Central memory CD8-positive, alpha-beta T cell (primary cell): ENCODE results near the gene ABHD4.

Experiments used
- ATAC-seq: fragments of 150-1000 bp; cut with Tn5 transposase; replicated peaks from 2 replicates; pipeline ENCODE4 v1.10.0; 2022; ENCODE audit warnings: mild to moderate bottlenecking, moderate FRiP score, moderate number of reproducible peaks; ENCODE audit not compliant: poor library complexity, severe bottlenecking; ENCODE audit errors: extremely low read depth
- DNase-seq, 2 donors: peaks; one replicate each; pipeline ENCODE4 v3.0.0; 2021; ENCODE audit warnings: low spot score in 2 of 2
- H3K27ac Mint-ChIP-seq: one replicate; pipeline ENCODE4 v1.8.0; 2022; ENCODE audit warnings: low read depth, mild to moderate bottlenecking, moderate library complexity, mixed read lengths
- H3K27me3 Mint-ChIP-seq: one replicate; pipeline ENCODE4 v1.8.0; 2022; ENCODE audit warnings: mixed read lengths
- H3K36me3 Mint-ChIP-seq: one replicate; pipeline ENCODE4 v1.8.0; 2022; ENCODE audit warnings: mild to moderate bottlenecking, moderate library complexity, mixed read lengths; ENCODE audit not compliant: insufficient read depth
- H3K4me1 Mint-ChIP-seq: one replicate; pipeline ENCODE4 v1.8.0; 2022; ENCODE audit warnings: mixed read lengths
- H3K4me3 Mint-ChIP-seq: one replicate; pipeline ENCODE4 v1.8.0; 2022; ENCODE audit warnings: mild to moderate bottlenecking, moderate library complexity, mixed read lengths
- H3K9me3 Mint-ChIP-seq: one replicate; pipeline ENCODE4 v1.8.0; 2022; ENCODE audit warnings: mixed read lengths

The ABHD4 gene

DNA sequence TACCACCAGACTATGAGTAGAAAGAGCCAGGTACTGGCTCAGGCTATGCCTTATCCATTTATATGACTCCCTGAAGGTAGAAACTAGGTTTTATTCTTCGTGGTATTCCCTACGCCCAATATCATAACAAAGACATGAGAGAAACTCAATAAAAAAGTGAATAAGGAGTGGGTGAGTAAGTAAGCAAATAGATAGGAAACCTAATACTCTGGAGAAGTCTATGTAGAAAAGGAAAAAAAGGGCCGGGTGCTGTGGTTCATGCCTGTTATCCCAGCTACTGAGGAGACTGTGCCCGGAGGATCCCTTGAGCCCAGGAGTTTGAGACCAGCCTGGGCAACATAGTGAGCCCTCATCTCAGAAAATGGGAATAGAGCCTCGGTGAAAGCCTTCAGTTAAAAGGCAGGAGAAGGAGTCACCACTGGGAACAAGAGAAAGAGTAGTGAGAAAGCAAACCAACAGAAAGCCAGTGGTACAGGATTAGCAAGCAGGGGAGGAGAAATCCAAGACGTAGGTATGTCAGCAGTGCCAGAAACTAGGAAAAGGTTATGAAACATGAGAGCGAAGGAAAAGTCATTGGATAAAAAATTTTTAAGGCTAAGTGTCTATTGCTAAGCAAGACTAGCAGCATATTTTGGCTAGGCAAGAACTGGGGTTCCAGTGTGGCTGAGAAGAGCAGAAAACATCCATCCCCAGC lies 52.1 kb downstream of the ABHD4 start:
- Mint-ChIP-seq H3K4me3 (no peak overlapping the region), H3K27ac (no peak overlapping the region), H3K4me1 (no peaks in the 10 kb centered on the region), H3K36me3 (no peaks in the 10 kb centered on the region), H3K27me3 (no peaks in the 10 kb centered on the region), H3K9me3 (no peaks in the 10 kb centered on the region)
- ATAC-seq (no peak), DNase-seq (no peak)

DNA sequence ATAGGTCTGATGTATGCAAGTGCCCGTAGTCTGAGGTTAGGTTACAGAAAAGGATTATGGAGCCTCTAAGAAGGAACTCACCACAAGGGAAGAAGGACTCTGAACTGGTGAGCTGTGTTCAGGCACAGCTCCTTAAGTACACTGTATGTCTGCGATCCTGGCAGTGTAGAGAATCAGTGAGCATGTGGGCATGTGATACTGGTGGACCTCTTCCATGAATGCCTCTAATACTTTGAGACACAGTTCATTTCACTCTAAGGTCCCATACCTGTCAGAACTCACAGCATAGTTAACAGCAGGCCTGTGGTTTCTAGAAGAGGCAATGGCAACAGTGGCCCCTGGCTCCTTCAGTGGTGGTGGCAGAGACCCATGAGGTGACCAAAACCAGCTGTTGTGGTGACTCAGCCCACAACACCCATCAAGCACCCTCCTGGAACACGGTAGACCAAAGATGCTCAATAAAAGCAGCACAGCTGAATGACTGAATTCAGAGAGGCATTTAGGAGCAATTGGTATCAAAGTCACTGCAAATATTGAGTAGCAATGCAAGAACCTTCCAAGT lies 52.9 kb downstream of the ABHD4 start:
- no peak for DNase-seq
- no peaks in the 10 kb centered on the region for H3K9me3 Mint-ChIP-seq
- no peak overlapping the region for H3K27ac Mint-ChIP-seq
- no peak for ATAC-seq
- no peak overlapping the region for H3K4me3 Mint-ChIP-seq
- no peaks in the 10 kb centered on the region for H3K36me3 Mint-ChIP-seq
- no peaks in the 10 kb centered on the region for H3K27me3 Mint-ChIP-seq
- no peaks in the 10 kb centered on the region for H3K4me1 Mint-ChIP-seq

DNA sequence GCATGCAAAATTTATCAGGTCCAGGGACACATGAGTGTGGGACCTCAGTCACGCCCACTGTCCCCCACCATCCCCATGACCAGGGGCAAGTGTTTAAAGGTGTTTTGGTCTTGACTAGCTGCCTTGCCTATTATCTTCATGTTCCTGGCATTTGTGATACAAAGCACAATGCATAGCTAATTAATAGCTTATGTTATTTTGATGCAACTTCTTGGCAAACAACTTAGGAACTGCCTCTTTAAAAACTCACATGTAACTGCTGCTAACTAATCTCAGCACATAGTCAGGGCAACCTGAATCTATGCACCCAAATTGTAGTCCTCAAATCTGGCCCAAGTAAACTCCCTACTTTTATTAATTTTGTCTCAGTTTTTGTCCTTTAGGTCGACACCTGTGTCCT lies 53.5 kb downstream of the ABHD4 start:
- Mint-ChIP-seq H3K27me3 (no peaks in the 10 kb centered on the region), H3K27ac (no peak overlapping the region), H3K4me3 (no peak overlapping the region), H3K36me3 (no peaks in the 10 kb centered on the region), H3K9me3 (no peaks in the 10 kb centered on the region), H3K4me1 (no peaks in the 10 kb centered on the region)
- DNase-seq, result no peak
- ATAC-seq, result no peak

DNA sequence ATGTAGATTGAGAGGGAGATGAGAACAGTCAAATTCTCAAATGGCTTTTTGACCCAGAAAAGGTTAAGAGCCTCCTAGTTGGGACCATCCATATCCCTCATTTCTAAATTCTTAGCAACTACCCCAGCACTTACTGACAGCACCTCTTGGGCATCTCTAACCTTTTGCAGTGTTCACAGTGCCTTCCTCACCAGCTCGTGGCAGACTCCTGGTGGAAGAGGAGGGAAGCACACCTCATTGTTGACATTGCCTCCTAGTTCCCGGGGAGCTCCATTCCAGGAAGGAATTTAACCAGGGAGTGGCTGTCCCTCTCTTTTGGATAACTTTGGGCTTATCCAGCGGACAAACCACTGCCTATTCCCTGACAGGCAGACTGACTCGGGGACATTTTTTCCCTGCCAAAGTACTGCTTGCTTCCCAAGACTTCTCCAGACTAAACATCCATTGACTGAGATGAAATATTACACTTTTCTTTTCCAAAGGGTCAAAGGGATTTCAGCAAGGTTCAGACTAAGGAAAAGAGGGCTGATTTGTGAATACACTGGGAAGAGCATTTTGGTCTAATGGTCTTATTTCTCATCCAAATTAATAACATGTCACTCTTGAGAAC lies 55.0 kb downstream of the ABHD4 start:
- H3K27me3 Mint-ChIP-seq, result no peaks in the 10 kb centered on the region
- no peaks in the 10 kb centered on the region for H3K4me1 Mint-ChIP-seq
- H3K4me3 Mint-ChIP-seq, result no peak overlapping the region
- peak; percentile 18 to 25 for DNase-seq
- no peak overlapping the region for H3K27ac Mint-ChIP-seq
- no peaks in the 10 kb centered on the region for H3K9me3 Mint-ChIP-seq
- H3K36me3 Mint-ChIP-seq, result no peaks in the 10 kb centered on the region
- ATAC-seq, result peak; percentile 46

DNA sequence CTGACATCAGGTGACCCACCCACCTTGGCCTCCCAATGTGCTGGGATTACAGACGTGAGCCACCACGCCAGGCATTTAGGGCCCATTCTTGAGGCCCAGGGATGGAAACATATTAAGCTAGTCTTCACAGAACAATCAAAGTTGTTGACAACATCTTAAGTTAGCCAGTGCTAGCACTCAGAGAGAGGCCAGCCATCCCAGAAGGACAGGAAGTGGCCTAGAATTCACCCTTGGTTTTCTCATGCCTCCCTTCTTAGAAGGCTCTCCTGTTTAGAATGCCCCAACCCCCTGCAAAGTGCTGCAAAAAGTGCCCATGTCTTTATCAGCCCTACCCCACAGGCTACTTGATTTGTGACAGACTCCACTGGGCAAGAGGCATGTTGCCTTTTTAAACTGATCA lies 58.1 kb downstream of the ABHD4 start:
- no peak overlapping the region for H3K27ac Mint-ChIP-seq
- no peak overlapping the region for H3K4me3 Mint-ChIP-seq
- no peaks in the 10 kb centered on the region for H3K4me1 Mint-ChIP-seq
- no peaks in the 10 kb centered on the region for H3K9me3 Mint-ChIP-seq
- H3K27me3 Mint-ChIP-seq, result no peaks in the 10 kb centered on the region
- DNase-seq (no peak), ATAC-seq (no peak)
- no peaks in the 10 kb centered on the region for H3K36me3 Mint-ChIP-seq

DNA sequence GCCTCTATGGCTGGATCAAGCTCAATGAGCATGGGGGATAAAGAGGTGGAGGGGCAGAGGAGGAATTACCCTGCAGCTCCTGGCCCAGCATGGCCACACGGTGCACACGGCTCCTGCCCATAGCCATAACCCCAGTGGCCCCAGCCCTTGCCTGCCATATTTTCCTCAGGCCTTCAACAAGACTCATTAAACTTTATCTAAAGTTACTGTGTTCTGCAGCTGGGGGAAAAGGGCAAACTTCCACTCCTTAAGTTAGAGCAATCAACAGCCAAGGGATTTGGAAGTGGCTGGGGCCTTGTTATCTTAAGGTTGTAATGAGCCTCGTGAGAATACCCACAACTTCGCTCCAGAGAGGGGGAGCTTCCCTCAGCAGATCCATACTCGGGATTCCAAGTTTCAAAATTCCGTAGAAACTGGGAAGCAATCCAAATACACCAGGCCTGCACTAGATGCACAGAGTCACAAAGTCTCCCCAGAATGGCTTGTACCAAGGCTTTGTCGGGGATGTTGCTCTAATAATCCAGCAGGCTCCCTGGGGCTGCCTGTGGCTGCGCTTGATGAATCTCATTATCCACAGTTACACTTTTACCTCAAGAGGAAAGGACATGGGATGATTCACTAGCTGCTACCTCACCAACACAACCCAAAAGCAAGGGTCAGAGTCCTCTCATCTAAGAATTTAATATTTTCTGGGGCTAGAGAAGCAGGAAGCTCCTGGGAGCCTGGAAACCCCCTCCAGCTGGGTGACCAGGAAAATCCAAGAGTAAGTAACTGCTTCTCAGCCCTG lies 59.0 kb downstream of the ABHD4 start:
- Mint-ChIP-seq H3K36me3 (no peaks in the 10 kb centered on the region), H3K27me3 (no peaks in the 10 kb centered on the region)
- DNase-seq, result no peak

DNA sequence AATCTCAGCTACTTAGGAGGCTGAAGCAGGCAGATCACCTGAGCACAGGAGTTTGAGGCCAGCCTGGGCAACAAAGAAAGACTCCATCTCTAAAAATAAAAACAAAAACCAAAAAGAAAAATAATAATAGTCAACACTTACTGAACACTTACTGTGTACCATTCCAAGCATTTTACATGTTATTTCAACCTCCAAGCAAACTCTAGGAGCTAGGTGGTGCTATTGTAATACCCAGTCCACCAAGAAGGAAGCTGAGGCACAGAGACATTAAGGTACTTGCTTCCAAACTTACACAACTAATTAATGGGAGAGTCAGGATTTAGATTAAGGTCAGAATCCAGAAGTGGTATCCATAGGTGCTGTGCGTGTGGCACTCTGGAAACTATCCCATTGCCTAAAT lies 59.8 kb downstream of the ABHD4 start:
- ATAC-seq (no peak), DNase-seq (no peak)
- no peak overlapping the region for H3K27ac Mint-ChIP-seq
- no peaks in the 10 kb centered on the region for H3K9me3 Mint-ChIP-seq
- no peaks in the 10 kb centered on the region for H3K4me1 Mint-ChIP-seq
- H3K36me3 Mint-ChIP-seq, result no peaks in the 10 kb centered on the region
- H3K27me3 Mint-ChIP-seq, result no peaks in the 10 kb centered on the region
- no peak overlapping the region for H3K4me3 Mint-ChIP-seq

More for the DNA sequence above, 59.0 kb downstream of the ABHD4 start:
- Mint-ChIP-seq H3K4me3 (no peak overlapping the region), H3K9me3 (no peaks in the 10 kb centered on the region), H3K27ac (no peak overlapping the region), H3K4me1 (no peaks in the 10 kb centered on the region)
- no peak for ATAC-seq

DNA sequence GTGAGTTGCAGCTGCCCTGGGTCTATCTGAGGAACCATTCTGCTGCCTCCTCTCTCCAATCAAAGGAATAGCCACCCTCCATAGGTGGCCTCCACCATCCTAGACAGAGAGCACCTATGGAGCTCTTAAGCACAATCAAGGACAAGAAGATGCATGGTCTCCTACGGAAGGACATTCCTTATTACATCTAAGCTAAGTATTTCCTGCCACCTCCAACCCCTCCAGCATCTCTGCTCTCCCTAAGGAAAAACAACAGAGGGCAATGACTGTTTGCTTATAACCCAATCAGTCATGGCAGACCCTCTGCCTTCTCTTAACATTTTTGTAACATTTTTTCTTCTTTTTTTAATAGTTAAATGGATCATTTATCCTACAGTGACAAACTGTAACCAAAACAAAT lies 60.8 kb downstream of the ABHD4 start:
- Mint-ChIP-seq H3K27me3 (no peaks in the 10 kb centered on the region), H3K4me1 (no peaks in the 10 kb centered on the region), H3K4me3 (no peak overlapping the region), H3K27ac (no peak overlapping the region), H3K9me3 (no peaks in the 10 kb centered on the region), H3K36me3 (no peaks in the 10 kb centered on the region)
- ATAC-seq (no peak), DNase-seq (no peak)

DNA sequence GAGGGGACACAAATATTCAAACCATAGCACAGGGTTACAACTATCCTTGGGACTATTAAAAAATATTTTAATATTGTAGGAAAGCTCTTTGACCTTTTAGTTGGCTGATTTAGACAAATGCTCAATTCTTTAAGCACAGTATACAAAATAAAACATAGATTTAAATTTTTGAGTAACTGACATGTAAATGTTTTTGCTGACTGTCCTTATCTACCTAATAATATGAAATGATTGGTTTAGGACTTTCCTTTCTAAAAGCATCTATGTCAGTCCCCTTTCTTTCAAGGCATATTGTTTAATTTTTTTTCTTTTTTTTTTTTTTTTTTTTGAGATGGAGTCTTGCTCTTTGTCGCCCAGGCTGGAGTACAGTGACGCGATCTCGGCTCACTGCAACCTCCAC lies 62.6 kb downstream of the ABHD4 start:
- no peak for DNase-seq
- H3K9me3 Mint-ChIP-seq, result no peaks in the 10 kb centered on the region
- no peaks in the 10 kb centered on the region for H3K4me1 Mint-ChIP-seq
- no peak for ATAC-seq
- no peak overlapping the region for H3K27ac Mint-ChIP-seq
- H3K36me3 Mint-ChIP-seq, result no peaks in the 10 kb centered on the region
- no peaks in the 10 kb centered on the region for H3K27me3 Mint-ChIP-seq
- H3K4me3 Mint-ChIP-seq, result no peak overlapping the region
